H1 (cell line): ENCODE data around the gene DCAF15.

Experiments
- EP300 ChIP-seq, 2 experiments: IDR thresholded peaks; 1 replicate in 1 of 2; 2 replicates in 1 of 2; pipeline ENCODE4 v1.6.1; 2011 to 2012; ENCODE audit warnings: low read depth in 2 of 2, low read length in 2 of 2, mild to moderate bottlenecking in 2 of 2, borderline replicate concordance in 1 of 2, inconsistent platforms in 1 of 2, moderate library complexity in 1 of 2
- JUND ChIP-seq: IDR thresholded peaks from 2 replicates; pipeline ENCODE4 v1.6.1; 2011; ENCODE audit warnings: mild to moderate bottlenecking, improper control_type of control experiment, low read length
- POLR2A ChIP-seq, 2 experiments: IDR thresholded peaks; 1 replicate in 1 of 2; 2 replicates in 1 of 2; pipeline ENCODE4 v1.6.1; 2011; ENCODE audit warnings: low read depth in 2 of 2, low read length in 2 of 2, mild to moderate bottlenecking in 2 of 2; ENCODE audit errors: control extremely low read depth in 1 of 2
- RFX5 ChIP-seq: IDR thresholded peaks from 2 replicates; pipeline ENCODE4 v1.6.1; 2011; ENCODE audit warnings: low read depth, low read length, improper control_type of control experiment, borderline replicate concordance
- SUZ12 ChIP-seq: fragments of 200-600 bp; sonication (generic); IDR thresholded peaks from 2 replicates; pipeline ENCODE4 v1.6.1; 2012; ENCODE audit warnings: mild to moderate bottlenecking, inconsistent platforms, low read length, moderate library complexity, mixed read lengths
- TF ChIP-seq, protein P1 (sequence below): IDR thresholded peaks from 2 replicates; pipeline ENCODE4 v1.6.1; 2012; ENCODE audit warnings: inconsistent platforms

DNA sequence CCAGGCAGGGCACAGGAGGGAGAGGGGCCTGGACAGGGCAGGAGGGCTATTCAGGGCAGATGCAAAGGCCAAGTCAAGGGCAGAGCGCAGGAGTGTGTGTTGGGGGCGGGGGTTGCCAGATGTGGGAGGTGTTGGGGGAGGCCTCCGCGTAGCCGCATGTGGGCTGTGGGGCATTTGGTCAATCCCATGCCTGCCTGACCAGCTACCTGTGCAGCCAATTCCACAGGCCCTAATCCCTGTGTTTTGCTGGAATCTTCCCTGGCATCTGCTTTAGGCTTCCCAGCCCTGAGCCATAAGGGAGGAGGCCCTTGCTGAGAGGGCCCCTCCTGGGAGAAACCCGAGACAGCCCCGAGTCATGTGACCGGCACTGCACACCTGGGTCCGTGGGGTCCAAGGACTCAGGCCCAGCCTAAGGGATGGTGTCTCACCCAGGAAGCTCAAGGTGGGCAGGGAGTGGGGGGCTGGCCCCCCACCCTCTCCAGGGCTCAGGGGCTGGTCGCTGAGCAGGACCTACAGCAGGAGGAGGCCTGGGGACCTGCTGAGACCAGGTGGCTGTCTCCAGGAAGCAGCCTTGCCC is 33.5 kb downstream of the DCAF15 start:
- TF ChIP-seq, protein P1, sequence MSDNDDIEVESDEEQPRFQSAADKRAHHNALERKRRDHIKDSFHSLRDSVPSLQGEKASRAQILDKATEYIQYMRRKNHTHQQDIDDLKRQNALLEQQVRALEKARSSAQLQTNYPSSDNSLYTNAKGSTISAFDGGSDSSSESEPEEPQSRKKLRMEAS: no peak
- no peak for TF ChIP-seq EP300 (IDR thresholded peaks at IDR 0.05; ENCODE audit: borderline replicate concordance in 1 of 2, low read depth in 2 of 2, low read length in 2 of 2)
- no peak for TF ChIP-seq POLR2A (IDR thresholded peaks at IDR 0.05; ENCODE audit: control extremely low read depth in 1 of 2, low read depth in 2 of 2, low read length in 2 of 2)
- TF ChIP-seq RFX5: no peak
- no peak for TF ChIP-seq JUND
- no peak for TF ChIP-seq SUZ12
